C4-2B (cell line): ENCODE measurements around the gene ZFP62.

ENCODE experiments used
- H3K27ac ChIP-seq: fragments of 450-650 bp; 2 replicates; pipeline ENCODE4 v1.5.1; 2017
- CTCF ChIP-seq: fragments of 450-650 bp; conservative IDR thresholded peaks from 2 replicates; pipeline ENCODE4 v1.5.1; 2017; ENCODE audit warnings: mild to moderate bottlenecking
- ZFX ChIP-seq: fragments of 450-650 bp; IDR thresholded peaks from 2 replicates; pipeline ENCODE4 v1.6.1; 2017

Gene ZFP62

GRCh38 chr5:180806351-180807011 lies 54.6 kb downstream of the ZFP62 start:
- no peak overlapping the region for H3K27ac ChIP-seq

DNA sequence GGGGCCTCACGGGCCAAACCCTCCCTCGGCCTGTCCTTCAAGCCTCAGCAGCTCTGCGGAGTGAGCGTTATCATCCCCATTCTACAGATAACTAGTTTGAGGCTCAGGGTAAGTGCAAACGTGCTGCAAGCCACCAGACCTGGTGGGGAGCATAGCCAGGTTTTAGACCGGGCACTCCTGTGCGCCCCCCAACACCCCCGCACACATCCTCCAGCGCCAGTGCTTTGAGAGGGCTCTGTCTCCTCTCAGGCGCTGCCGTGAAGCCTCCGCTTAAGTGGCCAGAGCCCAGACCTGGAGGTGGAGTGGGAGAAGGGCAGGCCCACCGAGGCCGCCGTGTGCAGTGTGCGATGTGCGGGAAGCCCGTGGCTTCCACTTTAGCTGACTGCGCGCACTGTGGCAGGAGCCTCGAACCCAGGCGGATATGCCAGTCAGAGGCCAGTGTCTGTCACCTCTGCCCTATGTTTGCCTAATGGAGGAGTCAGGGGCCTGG lies 56.9 kb downstream of the ZFP62 start:
- H3K27ac ChIP-seq, result no peak overlapping the region
- TF ChIP-seq CTCF (no peak), ZFX (no peak)

More at GRCh38 chr5:180806351-180807011, 54.6 kb downstream of the ZFP62 start:
- TF ChIP-seq CTCF (no peak), ZFX (no peak)

DNA sequence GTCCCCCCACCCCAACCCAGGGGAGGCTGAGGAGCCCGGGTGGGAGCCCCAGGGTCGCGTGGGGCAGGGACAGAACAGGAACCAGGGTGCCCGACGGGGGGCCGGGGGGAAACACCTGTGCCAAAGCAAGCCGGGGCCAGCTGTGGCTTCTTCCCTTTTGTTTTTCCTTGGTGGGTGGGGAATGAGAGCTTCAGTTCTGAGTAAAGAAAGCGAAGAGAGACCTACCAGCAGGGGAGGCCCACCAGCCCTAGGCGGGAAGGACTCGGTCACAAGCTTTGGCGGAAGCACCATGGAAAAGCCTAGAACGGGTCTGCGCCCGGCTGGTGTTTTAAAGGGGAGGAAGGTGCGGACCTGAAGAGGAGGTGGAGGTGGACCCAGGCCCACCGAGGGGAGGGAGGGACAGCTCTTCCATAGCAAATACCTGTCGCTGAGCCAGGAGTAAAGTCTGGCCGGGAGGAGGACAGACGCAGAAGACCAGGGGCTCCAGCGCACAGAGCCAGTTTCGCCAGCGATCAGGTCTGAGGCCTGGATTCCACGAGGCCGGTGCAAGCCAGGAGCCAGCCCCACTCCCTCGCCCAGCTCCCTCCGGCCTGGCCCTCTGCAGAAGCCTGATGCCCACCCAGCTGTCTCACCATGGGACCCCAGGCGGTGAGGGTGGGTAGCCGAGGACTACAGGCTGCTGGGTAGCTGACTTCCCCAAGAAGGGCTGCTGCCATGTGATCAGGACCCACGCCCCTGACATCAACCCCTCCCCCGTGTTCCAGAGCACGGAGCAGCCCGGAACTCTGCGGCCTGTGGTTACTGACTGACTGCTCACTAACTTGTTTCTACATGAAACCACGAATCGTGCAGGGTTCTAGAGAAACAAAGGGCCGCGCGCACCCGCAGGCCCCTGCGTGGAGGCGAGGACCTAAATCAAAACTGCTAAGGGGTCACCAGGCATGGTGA lies 57.6 kb downstream of the ZFP62 start:
- peak overlapping the region; percentile 88 for H3K27ac ChIP-seq

DNA sequence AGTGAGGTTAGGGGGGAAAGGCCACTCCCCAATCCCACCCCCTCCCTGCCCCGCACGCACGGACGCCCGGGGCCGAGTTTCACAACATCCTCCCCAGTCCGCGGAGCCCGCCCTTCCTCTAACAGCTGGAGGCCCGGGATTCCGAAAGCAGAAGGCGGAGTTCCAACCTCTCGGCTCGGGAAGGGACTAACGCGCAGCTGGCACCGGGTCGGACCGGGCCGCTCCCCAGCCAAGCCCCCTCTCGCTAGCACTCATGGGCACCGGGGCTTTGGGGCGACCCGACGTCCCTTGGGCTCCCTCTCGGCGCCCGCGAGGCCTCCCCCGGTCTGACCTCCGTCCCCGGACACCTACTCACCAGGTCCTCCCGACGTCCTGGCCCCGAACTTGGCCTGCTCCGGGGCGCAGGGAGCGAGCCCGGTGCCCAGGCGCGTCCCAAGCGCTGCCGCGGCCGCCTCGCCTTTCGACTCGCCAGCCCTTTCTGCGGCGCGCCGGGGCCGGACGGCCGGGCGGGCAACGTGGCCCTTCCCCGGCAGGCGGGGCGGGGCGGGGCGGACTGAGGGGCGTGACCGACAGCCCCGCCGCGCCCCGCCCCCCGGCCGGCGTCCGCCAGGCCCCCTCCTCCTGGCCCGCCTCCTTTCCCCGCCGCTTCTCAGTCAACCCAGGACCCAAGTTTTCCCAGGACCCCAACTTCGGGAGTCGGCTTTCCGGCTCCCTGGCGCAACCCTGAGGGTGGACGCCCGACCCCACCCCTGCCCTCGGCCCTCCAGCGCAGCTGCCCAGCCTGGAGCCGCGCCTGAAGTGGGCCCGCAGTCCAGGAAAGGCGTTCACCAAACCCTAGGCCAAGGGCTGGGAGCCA lies 58.5 kb downstream of the ZFP62 start, which contains the start of gene MGAT1:
Gene MGAT1 (minus strand): TSS at position 482 of the 856 bp plus-strand sequence. CDS start 9,835 bp downstream, outside the sequence.
- peak within 1 kb of the TSS; percentile 88 for H3K27ac ChIP-seq
- no peak for TF ChIP-seq CTCF
- peak; percentile 64 for TF ChIP-seq ZFX

More for the DNA sequence above, 57.6 kb downstream of the ZFP62 start:
- TF ChIP-seq CTCF, result no peak

GRCh38 chr5:180801596-180802324 lies 59.3 kb downstream of the ZFP62 start:
- TF ChIP-seq ZFX (no peak), CTCF (no peak)
- H3K27ac ChIP-seq, result peak overlapping the region; percentile 88
